ENCODE results near the gene PSMA1.

DNA sequence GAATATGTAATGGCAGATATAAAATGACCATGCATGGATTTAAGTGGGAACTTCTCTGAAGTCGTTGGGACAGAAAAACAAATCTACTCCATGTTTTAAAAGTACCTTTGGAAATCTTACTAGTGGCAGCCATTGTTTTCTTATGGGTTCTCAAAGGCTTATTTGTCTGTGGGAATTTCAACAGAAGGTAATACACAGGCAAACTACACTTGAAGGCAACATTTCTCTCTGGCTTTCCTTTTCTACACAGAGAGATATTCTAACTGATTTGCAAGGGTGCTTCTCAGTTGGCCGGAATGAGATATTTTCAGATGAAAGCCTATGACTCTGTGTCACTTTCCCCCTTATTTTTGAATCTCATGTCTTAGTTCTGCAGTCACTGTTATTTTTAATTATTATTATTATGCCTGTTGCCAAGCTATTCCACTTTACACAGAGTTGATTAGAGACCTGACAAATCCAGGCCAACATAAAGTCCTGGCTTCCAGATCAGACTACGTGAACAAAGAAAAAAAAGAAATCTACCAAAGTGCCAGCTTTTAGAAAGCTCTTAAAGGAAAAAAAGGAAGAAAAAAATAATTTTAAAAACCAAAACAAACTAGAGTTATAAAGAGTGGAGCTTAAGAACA, 18.9 kb upstream of the PSMA1 start:
- TF ChIP-seq, protein P1, sequence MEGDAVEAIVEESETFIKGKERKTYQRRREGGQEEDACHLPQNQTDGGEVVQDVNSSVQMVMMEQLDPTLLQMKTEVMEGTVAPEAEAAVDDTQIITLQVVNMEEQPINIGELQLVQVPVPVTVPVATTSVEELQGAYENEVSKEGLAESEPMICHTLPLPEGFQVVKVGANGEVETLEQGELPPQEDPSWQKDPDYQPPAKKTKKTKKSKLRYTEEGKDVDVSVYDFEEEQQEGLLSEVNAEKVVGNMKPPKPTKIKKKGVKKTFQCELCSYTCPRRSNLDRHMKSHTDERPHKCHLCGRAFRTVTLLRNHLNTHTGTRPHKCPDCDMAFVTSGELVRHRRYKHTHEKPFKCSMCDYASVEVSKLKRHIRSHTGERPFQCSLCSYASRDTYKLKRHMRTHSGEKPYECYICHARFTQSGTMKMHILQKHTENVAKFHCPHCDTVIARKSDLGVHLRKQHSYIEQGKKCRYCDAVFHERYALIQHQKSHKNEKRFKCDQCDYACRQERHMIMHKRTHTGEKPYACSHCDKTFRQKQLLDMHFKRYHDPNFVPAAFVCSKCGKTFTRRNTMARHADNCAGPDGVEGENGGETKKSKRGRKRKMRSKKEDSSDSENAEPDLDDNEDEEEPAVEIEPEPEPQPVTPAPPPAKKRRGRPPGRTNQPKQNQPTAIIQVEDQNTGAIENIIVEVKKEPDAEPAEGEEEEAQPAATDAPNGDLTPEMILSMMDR (IDR thresholded peaks at IDR 0.05): no peak
- TF ChIP-seq POLR2A (IDR thresholded peaks at IDR 0.05): no peak

All from adrenal gland (tissue), 5 donors.